Cardiac muscle cell (in vitro differentiated cells and primary cell): ENCODE results near the gene ZNF43. TPM values are rescaled to one million over a fixed set of nuclear protein-coding genes. Genes with fewer than 3 reads are reported as not detected.
"Not testable (repeated sequence)": the region's sequence is repeated elsewhere in the genome, so short reads cannot be mapped to it uniquely, and the experiment has no call there.

Experiments used
- DNase-seq, 2 donors: peaks; one replicate each; pipeline versions ENCODE4 v3.0.0 to v3.0.0-alpha.2; 2010 to 2017; ENCODE audit warnings: low read depth in 1 of 2, low spot score in 1 of 2
- H3K27ac ChIP-seq: fragments of 200-600 bp; sonication (generic); 2 replicates; pipeline ENCODE4 v1.5.1; 2016
- H3K27me3 ChIP-seq: fragments of 200-600 bp; sonication (generic); 2 replicates; pipeline ENCODE4 v1.6.0; 2016; ENCODE audit warnings: control low read depth
- H3K36me3 ChIP-seq: fragments of 200-600 bp; sonication (generic); 2 replicates; pipeline ENCODE4 v1.5.1; 2016; ENCODE audit warnings: control low read depth
- H3K4me1 ChIP-seq: fragments of 200-600 bp; sonication (generic); 2 replicates; pipeline ENCODE4 v1.8.1; 2017; ENCODE audit warnings: low read depth, mild to moderate bottlenecking, mixed run types
- H3K4me3 ChIP-seq: fragments of 200-600 bp; sonication (generic); 2 replicates; pipeline ENCODE4 v1.5.1; 2016; ENCODE audit warnings: mild to moderate bottlenecking
- H3K9me3 ChIP-seq: fragments of 200-600 bp; sonication (generic); 2 replicates; pipeline ENCODE4 v1.5.1; 2017; ENCODE audit warnings: low read depth, mild to moderate bottlenecking, control low read depth
- polyA plus RNA-seq: library from polyadenylated mRNA; unstranded; fragments of >200 nt; fragmentation: Nextera tagmentation; extraction: Ambion mirVana; gene quantifications from 2 replicates; pipeline ENCODE4 v1.2.1, GENCODE V29; 2016
- total RNA-seq: library from RNA; depleted of rRNA; stranded (reverse); fragments of >200 nt; gene quantifications from 2 replicates; pipeline ENCODE4 v1.2.3, GENCODE V29; 2016
- TF ChIP-seq, protein P1 (sequence below): IDR thresholded peaks from 2 replicates; pipeline ENCODE4 v1.5.1; 2012; ENCODE audit warnings: low read depth, mild to moderate bottlenecking, low read length

ZNF43 gene
- total RNA-seq (14.7 and 16.1 TPM in 2 replicates), polyA plus RNA-seq (13.7 and 14.2 TPM in 2 replicates)

DNA sequence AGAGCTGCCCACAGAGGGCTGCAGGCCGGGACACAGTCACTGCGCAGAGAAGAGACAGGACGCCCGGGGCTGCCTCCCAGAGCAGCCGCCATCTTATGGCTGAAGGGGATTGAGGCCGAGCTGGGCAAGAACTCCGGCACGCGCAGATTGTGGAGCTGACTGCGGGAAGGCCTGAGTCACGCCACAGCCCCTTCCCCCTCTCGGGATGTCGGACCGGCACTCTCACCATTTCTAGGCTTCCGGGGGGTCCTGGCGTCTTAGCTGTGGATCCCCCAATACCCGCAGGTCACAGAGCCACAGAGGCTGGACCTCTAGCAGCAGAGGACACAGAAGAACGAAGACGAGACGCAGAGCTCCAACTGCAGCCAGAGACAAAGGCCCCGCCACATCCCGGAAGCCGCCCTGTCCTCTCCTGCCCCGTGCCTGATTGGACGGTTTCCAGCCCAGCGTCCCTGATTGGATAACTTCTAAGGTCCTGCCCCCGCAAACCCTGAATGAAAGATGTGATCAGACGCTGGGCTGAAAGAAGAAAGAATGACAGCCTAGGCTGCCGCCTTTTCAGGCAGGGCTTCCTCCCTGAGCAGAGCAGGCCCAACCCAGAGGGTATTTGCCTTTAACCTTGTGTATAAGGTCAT lies at the start of gene ZNF43:
Gene ZNF43, minus strand, starts transcription at position 373 of the 635 bp plus-strand sequence. Its CDS starts 144 bp downstream, at position 229.
- no peaks in the 10 kb centered on the region for H3K27me3 ChIP-seq
- peak; percentile 95 to 97 for DNase-seq
- peak within 1 kb of the TSS; percentile 98 for H3K27ac ChIP-seq
- TF ChIP-seq, protein P1, sequence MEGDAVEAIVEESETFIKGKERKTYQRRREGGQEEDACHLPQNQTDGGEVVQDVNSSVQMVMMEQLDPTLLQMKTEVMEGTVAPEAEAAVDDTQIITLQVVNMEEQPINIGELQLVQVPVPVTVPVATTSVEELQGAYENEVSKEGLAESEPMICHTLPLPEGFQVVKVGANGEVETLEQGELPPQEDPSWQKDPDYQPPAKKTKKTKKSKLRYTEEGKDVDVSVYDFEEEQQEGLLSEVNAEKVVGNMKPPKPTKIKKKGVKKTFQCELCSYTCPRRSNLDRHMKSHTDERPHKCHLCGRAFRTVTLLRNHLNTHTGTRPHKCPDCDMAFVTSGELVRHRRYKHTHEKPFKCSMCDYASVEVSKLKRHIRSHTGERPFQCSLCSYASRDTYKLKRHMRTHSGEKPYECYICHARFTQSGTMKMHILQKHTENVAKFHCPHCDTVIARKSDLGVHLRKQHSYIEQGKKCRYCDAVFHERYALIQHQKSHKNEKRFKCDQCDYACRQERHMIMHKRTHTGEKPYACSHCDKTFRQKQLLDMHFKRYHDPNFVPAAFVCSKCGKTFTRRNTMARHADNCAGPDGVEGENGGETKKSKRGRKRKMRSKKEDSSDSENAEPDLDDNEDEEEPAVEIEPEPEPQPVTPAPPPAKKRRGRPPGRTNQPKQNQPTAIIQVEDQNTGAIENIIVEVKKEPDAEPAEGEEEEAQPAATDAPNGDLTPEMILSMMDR, result no peak
- no peaks in the 10 kb centered on the region for H3K9me3 ChIP-seq
- H3K4me1 ChIP-seq, result peaks cover 10% of the 10 kb centered on the region
- H3K4me3 ChIP-seq, result peak within 1 kb of the TSS; percentile 76
- no peaks in the 10 kb centered on the region for H3K36me3 ChIP-seq

DNA sequence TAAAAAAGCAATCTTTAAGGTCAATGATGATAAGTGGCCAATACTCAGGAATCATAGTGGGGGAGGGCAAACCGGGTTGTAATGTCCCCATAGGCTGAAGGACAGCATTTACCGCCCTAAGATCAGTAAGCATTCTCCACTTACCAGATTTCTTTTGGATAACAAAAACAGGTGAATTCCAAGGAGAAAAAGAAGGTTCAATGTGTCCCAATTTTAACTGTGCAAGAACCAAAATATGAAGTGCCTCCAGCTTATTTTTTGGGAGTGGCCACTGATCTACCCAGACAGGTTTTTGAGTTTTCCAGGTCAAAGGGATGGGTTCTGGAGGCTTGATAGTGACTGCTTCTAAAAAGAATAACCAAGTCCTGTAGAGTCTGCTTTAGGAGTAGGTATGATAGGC lies 49.5 kb upstream of the ZNF43 start:
- H3K36me3 ChIP-seq, H3K4me1 ChIP-seq, DNase-seq, H3K4me3 ChIP-seq, H3K9me3 ChIP-seq, H3K27me3 ChIP-seq, H3K27ac ChIP-seq: not testable (repeated sequence)

DNA sequence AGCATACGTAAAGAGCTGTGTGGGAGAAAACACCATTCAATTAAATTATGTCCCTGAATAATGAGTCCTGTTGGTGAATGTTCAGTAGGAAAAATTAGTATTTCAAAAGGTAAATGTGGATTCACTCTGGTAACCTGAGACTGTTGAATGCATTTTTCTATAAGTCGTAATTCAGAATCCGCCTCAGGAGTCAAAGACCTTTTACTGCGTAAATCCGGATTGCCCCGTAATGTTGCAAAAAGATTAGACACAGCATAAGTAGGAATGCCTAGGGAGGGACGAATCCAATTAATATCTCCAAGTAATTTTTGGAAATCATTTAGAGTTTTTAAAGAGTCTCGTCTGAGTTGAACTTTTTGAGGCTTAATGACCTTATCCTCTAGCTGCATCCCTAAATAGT lies 48.8 kb upstream of the ZNF43 start:
- not testable (repeated sequence) for H3K27ac ChIP-seq, H3K4me1 ChIP-seq, H3K27me3 ChIP-seq, H3K36me3 ChIP-seq, H3K9me3 ChIP-seq, H3K4me3 ChIP-seq, DNase-seq

DNA sequence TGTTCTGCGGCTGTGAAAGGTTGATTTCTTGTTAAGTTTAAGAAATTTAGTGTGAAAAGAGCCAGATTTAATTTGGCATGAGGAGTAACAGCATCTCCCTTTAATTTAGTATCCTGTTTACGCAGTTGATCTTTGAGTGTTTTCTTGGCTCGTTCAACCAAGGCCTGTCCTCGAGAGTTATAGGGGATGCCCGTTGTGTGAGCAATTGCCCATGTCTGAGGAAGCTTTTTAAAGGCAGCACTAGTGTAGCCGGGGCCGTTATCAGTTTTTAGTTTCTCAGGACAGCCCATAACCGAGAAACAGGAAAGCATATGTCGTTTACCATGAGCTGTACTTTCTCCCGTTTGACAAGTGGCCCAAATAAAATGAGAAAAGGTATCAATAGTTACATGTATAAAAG lies 47.5 kb upstream of the ZNF43 start:
- H3K9me3 ChIP-seq, result no peaks in the 10 kb centered on the region
- H3K4me1 ChIP-seq, result no peaks in the 10 kb centered on the region
- TF ChIP-seq, protein P1, result no peak
- no peak overlapping the region for H3K4me3 ChIP-seq
- no peak overlapping the region for H3K27ac ChIP-seq
- H3K36me3 ChIP-seq, result no peaks in the 10 kb centered on the region
- no peak for DNase-seq
- H3K27me3 ChIP-seq, result no peaks in the 10 kb centered on the region

DNA sequence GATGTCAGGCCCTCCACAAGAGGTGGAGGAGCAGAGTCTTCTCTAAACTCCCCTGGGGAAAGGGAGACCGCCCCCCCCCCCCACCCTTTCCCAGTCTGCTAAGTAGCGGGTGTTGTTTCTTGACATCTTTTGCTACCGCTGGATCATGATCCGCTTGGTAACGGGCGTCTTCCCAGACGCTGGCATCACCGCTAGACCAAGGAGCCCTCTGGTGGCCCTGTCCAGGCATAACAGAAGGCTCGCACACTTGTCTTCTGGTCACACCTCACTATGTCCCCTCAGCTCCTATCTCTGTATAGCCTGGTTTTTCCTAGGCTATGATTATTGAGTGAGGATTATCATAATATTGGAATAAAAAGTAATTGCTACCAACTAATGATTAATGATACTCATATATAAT lies 44.8 kb upstream of the ZNF43 start:
- not testable (repeated sequence) for H3K4me3 ChIP-seq, H3K27ac ChIP-seq, H3K27me3 ChIP-seq, H3K36me3 ChIP-seq, H3K4me1 ChIP-seq, H3K9me3 ChIP-seq
- peak in 1 of 2 donors; percentile 4 for DNase-seq

DNA sequence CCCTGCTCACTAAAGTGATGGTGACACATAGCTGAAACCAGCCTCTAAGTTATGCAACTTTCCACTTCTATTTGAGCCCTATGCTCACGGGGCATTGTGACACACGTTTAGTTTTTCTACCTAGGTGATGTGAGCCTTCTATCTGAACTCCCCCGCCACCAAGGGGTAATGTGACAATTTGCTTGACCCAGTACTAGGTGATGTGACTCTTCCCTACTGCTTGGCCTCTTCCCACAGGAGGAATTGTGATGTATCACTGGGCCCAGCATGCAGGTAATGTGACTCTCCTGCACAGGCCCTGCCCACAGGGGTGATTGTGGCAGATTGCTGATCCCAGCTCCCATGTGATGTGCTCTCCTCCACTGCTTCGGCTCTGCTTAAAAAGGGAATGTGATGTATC lies 42.7 kb upstream of the ZNF43 start:
- Histone ChIP-seq H3K4me3 (no peak overlapping the region), H3K27me3 (no peaks in the 10 kb centered on the region), H3K4me1 (no peaks in the 10 kb centered on the region), H3K27ac (no peak overlapping the region), H3K36me3 (no peaks in the 10 kb centered on the region), H3K9me3 (no peaks in the 10 kb centered on the region)
- TF ChIP-seq, protein P1, result no peak
- no peak for DNase-seq

DNA sequence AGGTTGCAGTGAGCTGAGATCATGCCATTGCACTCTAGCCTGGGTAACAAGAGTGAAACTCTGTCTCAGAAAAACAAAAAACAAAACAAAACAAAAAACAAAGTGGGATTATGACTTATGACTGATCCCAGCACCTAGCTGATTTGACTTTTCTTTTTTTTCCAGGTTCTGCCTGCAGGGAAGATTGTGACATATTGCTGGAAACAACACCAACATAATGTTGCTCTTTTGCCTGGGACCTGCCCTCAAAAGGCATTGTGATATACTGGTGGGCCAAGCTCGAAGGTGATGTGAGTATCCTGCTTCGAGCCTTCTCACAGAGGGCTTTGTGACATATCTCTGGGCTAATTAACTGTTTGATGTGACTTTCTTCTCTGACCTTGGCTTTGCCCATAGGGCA lies 42.0 kb upstream of the ZNF43 start:
- DNase-seq, result no peak
- H3K9me3 ChIP-seq, result no peaks in the 10 kb centered on the region
- H3K4me1 ChIP-seq, result no peaks in the 10 kb centered on the region
- no peaks in the 10 kb centered on the region for H3K27me3 ChIP-seq
- H3K27ac ChIP-seq, result no peak overlapping the region
- H3K4me3 ChIP-seq, result no peak overlapping the region
- TF ChIP-seq, protein P1, result no peak
- no peaks in the 10 kb centered on the region for H3K36me3 ChIP-seq

DNA sequence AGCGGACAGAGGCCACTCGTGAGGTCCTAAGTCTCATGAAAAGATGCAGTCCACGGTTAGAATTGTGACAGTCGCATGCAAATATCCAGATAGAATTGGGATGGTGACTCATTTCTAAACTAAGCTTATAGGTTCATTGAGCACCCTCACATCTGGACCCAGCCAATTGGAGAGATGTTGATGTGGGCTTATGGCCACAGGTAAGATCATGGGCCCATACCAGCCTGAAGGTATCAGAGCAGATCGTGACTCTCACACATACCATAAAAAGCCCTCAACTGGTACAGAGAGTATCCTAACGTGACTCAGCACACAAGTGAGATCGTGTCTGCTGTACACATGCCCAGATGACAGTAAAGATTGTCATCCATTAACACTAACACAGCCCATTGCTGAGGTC lies 40.6 kb upstream of the ZNF43 start:
- not testable (repeated sequence) for H3K9me3 ChIP-seq, DNase-seq, H3K4me3 ChIP-seq, H3K27me3 ChIP-seq, H3K36me3 ChIP-seq, H3K4me1 ChIP-seq, H3K27ac ChIP-seq
